ENCODE measurements around the gene NUP210L. TPM values are rescaled to one million over a fixed set of nuclear protein-coding genes. Genes with fewer than 3 reads are reported as not detected.

The NUP210L gene
- total and polyA plus RNA-seq, 2 experiments from 2014 or later = 0.10 TPM; not detected in 1

GRCh38 chr1:154191990-154192461, 37.2 kb upstream of the NUP210L start, which contains the start of gene TPM3:
Gene TPM3, minus strand, starts transcription at chr1:154192100. Its CDS starts 82 bp downstream, at chr1:154192018.
- Histone ChIP-seq H3K4me2 (no peak within 1 kb of the TSS), H3K4me1 (ENCODE audit: insufficient read depth) (peaks cover 7% of the 10 kb centered on the region), H3K36me3 (ENCODE audit: insufficient read depth) (no peaks in the 10 kb centered on the region), H3K4me3 (no peak within 1 kb of the TSS), H3K27me3 (ENCODE audit: insufficient read depth) (no peaks in the 10 kb centered on the region), H3K9me2 (ENCODE audit: insufficient read depth) (no peaks in the 10 kb centered on the region), H3K27ac (ENCODE audit: low read depth) (no peak within 1 kb of the TSS), H4K20me1 (replicated peaks; ENCODE audit: insufficient read depth) (no peaks in the 10 kb centered on the region), H3F3A (replicated peaks; ENCODE audit: low read depth) (0 out of 2 replicates have a peak, but pooled peaks cover 6% of the 10 kb centered on the region), H2AFZ (peak within 1 kb of the TSS; percentile 76; the same call in 1 of the 2 replicates), H3K79me2 (replicated peaks; ENCODE audit: insufficient read depth) (no peaks in the 10 kb centered on the region)
- Mint-ChIP-seq H3K4me3 (no peak within 1 kb of the TSS; the same call in 2 of the 3 replicates), H3K9me3 (no peaks in the 10 kb centered on the region; the same call in 2 of the 3 replicates), H3K27ac (peak within 1 kb of the TSS; percentile 52; the same call in 1 of the 2 replicates), H3K27me3 (ENCODE audit: insufficient read depth, low read depth, poor library complexity) (peaks cover 13% of the 10 kb centered on the region), H3K36me3 (ENCODE audit: low read depth) (no peaks in the 10 kb centered on the region), H3K4me1 (peaks cover 22% of the 10 kb centered on the region)
- DNase-seq (ENCODE audit: low spot score) = no peak
- no peak for ATAC-seq
- no peak for TF ChIP-seq ETS1 (IDR thresholded peaks at IDR 0.05)
- TF ChIP-seq ZNF331 (CRISPR knock-in tag; IDR thresholded peaks at IDR 0.05; ENCODE audit: low read depth) = no peak
- TF ChIP-seq ZNF462 (CRISPR knock-in tag; IDR thresholded peaks at IDR 0.05) = no peak
- no peak for TF ChIP-seq EZH2 (IDR thresholded peaks at IDR 0.05; ENCODE audit: low read depth, unreplicated experiment)
- TF ChIP-seq STAT1 (IDR thresholded peaks at IDR 0.05; ENCODE audit: unreplicated experiment) = no peak
